ENCODE measurements around the gene CNTN1.

Gene CNTN1

DNA sequence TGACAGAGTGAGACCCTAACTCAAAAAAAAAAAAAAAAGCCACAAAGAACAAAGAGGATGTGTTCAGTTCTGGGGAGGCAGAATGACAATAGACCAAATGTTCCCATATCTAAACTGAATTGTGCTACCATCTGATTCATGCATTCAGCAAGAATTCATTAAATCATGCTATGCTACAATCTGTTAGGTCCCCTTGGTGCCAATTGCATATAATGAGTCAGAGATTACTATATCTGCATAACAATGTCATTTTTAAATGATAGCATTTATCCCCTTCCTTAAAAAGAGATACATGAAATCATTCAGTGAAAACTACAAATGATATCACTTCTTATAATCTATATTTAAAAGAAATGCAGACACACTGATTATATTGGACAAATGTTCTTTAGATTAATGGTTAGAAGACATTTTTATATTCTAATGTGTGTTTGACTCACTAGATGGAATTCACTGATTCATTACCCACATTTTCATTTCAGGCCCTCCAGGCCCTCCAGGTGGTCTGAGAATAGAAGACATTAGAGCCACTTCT is 288.3 kb downstream of the CNTN1 start:
- DNase-seq, result no peak

DNA sequence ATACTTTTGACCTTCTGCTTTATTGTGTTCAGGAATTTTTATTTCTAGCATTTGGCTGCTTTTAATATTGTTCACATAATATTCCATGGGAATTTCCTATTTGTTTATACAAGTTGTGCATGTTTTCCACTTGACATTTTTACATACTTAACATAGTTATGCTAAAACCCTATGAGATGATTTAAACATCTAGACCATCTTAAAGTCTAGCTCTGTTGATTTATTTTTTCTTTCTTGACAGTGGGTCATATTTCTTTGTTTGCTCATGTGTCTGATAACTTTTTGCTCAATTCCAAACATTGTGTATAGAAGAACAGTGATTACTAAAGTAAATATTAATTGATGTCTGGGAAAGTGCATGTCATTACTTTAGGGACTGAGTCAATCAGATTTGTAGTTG is 293.8 kb downstream of the CNTN1 start:
- DNase-seq, result no peak

DNA sequence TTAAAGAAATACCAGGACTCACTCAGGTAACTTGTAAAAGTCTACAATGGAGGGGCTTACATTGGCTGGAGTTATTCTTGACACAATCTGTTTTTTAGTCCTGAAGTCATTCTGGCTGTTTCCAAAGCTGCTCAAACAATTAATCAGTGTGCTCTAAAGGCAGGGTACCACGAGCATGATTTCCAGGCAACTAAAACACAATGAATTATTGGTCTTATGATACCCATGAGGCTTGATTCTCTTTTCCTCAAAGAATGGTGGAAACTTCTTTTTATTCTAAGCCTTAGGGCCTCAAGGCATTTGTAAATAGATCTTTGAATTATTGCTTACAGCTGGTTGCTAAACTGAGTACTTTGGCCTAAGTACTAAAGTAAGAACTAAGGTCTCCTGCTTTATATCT is 296.1 kb downstream of the CNTN1 start:
- no peak for DNase-seq

DNA sequence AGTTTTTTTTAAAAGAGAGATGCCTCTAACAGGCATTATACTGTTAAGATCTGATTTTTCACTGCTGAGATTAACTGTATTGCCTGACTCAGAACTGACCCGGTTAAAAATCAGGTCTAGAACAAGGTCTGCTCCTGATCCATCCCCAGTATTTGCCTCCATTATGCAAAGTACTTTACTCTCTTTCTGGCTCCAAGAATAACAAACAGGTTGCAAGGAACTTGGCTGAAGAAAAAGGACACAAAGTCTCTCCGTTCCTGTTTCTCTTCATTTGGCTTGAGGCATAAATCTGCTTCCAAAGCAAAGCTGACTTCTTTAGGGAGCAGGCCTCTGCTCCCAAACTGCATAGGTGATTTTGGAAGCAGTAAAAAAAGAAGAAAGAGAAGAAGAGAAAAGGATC is 296.6 kb downstream of the CNTN1 start:
- no peak for DNase-seq

DNA sequence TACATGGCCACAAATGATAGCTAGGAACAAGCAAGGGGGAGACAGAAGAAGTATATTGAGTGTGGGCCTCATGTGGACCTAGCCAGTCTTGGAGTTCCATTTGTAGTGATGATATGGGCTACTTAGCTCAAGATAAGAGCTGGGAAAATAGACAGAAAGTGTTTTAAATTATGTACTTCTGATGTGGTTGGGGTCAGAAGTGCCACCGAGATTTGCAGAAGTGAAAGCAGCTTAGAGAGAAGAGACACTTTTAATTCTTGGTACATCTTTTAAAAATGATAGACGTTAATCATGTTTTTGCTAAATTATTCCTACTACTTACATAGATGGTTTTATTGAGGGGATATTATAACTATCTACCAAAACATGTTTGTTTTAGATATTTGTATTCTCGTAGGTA is 297.5 kb downstream of the CNTN1 start:
- DNase-seq, result peak; percentile 17

DNA sequence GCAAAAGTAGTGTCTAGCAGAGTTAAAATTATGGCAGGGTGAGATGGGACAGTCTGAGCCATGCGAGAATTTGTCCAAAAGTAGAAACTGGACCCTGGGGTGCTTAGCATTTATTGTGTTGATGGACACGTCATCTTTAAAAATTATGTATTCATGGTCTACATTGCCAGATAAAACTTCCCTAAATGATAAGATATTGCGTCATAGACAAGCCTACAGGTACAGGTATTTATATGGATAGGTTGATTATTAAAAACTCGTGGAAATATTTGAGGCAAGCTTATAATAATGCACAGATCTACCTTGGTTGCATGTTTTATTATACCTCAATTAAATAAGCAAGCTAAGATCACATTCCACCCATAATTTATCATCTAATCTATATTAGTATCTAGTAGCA is 299.9 kb downstream of the CNTN1 start:
- DNase-seq, result no peak

DNA sequence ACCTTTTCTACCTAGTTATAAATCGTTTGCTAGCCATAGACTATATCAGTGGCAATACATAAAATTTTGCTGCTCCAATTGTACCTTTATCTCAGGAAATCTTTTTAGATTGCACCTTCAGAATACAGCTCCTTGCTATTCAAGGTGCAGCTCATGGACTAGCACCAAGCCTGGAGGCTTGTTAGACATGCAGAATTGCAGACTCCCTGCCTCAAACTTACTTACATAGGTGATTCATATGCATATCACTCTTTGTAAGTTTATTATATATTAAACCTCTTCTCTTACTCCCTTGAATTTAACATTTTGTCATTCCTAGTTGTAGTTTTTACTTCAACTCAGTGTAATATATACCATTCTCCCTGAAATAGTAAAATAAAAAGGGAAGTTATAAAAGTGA is 300.4 kb downstream of the CNTN1 start:
- DNase-seq, result no peak

DNA sequence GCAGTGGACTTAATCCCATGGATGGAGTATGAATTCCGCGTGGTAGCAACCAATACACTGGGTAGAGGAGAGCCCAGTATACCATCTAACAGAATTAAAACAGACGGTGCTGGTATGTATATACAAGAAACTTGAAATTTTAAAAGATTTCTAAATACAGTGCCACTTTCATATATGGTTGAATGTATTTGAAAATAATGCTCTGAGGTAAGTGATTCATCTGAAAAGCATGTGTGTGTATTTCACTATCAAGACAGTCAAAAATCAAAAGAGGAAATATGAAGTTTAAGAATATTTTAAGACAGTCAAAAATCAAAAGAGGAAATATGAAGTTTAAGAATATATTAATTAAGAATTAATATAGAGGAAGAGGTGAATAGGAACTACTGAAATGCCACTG is 300.9 kb downstream of the CNTN1 start:
- DNase-seq, result no peak

DNA sequence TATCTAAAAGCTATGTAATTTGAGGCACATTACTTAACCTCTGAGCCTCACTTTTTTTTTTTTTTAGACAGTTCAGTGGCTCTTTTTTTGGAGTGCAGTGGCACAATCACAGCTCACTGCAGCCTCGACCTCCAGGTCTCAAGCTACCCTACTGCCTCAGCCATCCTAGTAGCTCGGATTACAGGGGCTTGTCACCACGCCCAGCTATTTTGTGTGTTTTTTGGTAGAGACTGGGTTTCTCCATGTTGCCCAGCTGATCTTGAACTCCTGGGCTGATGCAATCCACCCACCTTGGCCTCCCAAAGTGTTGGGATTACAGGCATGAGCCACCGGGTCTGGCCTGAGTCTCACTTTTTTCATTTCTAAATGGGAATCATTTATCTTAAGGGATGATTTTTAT is 303.9 kb downstream of the CNTN1 start:
- no peak for DNase-seq

DNA sequence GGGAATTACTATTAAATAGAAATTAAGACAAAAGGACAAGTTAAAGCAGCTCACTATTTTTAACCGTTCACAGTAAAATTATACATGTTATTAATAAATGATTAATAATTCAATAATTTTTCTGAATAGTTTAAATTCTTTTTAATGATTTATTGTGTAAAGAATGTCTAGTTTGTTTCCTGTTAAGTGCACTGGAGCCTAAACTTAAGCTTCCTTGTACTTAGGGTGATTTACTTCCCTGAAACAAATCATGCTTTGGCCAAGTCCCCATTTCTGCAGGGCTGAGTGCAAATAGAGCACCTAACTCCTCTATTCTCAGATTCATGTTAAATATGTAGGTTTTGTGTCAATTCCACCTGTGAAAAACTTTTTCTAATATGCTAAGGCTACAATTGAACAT is 307.0 kb downstream of the CNTN1 start:
- DNase-seq, result no peak

DNA sequence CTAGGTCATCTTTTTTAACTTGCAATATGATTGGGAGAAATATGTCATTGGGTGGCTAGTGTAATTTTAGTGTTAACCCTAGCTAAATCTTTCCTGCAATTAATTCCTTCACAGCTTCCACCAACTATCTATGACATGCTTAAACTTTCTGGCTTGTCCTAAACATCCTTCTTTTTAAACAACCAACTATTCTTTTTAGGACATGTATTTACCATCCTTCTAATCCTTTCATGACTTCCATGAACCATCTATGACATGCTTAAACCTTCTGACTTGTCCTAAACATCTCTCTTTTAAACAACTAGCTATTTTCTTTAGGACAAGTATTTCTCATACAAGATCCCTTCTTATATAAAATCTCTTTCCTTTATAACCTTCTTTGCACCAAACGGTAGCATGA is 316.2 kb downstream of the CNTN1 start:
- no peak for DNase-seq

DNA sequence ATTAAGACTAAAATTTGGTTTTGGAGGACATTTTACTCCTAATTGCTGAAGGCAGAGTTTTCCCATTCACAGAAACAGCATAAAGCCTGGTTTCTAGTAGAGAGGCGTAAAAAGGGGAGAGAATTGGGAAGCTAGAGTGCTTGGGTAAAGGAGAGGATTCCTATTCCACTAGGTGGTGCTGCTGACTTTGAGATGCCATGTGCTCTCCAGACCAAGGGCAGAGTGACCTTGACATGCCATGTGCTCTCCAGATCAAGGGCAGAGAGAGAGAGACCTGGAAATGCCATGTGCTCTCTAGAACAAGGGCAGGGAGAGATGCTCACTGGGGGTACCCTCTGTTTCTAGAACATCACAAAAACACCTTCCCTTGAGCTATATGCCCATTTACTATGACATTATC is 319.7 kb downstream of the CNTN1 start:
- no peak for DNase-seq

DNA sequence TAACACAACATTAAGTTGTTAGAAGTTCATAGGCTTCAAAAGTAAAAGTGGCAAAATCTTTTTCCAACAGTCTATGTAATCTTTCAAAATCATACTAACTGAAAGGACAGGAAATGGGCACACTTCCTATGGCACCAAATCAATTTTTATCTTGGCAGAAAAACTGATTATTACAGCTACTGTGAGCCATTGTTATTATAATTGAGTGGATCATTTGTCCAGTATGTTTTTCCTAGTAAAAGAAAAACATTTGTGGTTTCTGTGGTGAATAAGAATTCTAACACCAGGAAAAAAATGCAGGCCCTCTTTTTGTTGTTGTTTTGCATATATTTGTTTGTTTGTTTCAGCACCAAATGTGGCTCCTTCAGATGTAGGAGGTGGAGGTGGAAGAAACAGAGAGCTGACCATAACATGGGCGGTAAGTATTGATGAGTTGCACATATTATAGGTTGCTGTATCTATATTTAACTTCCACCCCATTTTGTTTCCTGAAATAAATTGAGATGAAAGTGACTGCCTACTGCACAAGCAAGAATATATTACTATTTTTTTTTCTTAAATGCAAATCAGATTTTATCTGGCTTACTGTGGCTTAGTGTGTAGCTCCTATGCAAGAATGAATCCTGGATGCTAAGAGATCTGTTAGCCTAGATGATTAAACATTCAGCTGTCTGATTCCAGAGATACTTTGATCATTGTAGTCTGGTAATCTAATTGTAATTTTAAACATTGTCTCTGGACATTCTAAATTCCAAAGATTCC is 321.8 kb downstream of the CNTN1 start:
- DNase-seq, result no peak

DNA sequence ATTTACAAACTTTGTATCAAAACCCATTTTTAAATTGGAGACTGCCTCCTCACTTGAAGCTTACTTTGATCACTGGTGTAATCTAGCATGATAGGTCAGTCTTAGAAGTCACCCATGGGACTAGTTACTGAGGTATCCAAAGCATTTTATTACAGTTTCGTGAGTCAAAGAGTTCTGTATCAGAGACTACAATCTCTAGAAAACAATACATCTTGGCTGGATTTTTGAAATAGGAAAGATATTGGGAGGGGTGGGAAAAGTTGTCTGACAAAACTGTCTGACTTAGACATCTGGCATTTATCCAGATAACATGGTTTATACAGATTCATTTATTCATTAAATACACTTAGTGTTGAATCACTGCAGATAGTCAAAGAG is 322.4 kb downstream of the CNTN1 start:
- no peak for DNase-seq

DNA sequence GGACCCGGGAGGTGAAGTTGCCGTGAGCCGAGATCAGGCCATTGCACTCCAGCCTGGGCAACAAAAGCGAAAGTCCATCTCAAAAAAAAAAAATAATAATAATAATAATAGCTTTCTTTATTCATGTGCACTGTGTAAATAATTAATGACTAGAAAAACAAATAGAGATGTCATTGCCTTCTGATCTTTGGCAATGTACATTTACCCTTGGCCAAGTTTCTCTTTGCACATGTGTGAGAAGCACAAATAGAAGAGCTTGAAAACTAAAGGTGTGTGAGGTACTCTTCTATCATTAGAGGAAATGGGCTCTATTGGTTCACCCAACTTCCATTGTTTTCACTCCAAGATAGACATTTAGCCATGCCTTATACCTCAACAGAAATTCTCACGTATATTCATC is 325.8 kb downstream of the CNTN1 start:
- DNase-seq, result no peak

DNA sequence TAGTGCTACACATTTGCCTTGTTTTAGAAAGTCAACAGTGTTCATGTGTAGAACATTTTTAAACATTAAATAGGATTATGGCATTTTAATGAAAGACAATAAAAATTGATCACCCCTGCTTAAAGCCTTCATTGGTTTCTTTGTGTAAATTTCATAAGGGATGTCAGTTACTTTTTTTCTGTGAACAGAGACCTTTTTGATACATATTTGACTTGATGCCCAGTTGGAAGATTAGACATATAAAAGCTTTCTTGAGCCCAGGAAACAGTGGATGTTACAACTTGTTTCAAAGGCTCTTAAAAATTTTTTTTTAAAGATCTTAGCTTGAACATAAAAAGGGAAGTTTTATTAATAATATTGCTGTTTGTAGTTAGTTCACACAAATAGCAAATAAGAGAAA is 327.2 kb downstream of the CNTN1 start:
- DNase-seq, result no peak

DNA sequence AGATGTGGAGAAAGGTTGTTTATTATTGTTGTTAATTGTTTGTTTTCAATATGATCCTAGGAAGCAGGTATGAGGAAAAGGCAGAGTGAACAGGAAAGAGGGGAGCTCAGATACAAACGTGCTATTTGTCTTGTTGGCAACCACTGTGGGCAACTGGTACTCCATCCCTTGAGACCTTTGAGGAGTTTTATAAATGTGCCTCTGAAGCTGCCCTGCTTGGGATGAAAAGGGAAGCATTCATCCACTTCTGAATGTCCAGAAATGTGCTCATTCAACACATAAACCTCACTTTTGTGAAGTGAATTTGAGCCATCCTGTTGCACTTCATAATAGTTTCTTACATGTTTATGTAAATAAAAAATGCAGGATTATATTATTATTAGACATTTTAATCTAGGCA is 331.6 kb downstream of the CNTN1 start:
- DNase-seq, result no peak

DNA sequence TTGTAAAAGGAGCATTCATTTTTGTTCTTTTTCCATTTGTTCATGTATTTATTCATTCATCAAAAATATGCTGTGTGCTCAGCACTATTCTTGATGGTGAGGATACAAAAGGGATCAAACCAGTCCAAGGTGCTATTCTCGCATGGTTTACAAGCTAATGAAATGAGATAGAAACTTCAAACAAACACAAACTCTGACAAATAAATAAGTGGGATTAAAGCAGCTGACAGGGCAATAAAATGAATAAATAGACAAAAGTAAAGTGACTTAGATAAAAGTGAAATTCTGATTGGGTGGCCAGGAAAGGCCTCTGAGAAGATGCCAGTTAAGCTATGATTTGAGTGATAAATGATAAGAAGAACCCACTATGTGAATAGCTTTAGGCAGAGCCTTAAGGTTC is 333.9 kb downstream of the CNTN1 start:
- no peak for DNase-seq

DNA sequence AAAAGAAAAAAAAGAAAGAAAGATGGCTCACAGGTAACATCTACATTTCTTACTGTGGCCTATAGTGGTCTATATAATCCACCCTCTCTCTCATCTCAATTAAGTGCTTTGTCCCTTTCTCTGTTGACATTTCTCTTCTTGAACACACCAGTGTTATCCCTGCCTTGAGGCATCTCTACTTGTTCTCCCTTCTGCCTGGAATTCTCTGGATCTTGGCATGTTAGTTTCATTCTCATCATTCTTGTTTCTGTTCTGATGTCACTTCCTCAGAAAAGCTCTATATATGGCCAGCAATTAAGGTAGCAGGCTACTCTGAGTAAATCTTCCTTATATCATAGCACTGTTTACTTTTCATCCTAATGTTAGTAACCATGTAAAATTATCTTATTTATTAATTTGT is 340.1 kb downstream of the CNTN1 start:
- no peak for DNase-seq

DNA sequence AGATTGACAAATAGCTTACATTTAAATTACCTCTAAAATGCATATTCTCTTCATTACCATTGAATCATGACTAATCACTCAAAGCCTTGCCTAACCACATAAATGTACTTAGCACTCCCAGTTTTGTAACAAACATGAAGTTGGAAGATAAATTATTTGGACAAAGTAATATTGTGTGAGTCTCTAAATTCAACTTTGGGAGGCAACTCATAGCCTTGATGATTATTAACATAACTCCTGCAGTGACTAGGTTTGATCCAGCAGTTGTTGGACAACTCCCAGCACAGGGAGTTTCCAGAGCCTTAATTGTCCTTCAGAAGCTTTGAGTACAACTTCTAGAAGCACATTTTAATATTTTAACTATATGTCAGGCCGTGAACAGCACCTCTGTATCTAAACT is 342.4 kb downstream of the CNTN1 start:
- DNase-seq, result no peak

DNA sequence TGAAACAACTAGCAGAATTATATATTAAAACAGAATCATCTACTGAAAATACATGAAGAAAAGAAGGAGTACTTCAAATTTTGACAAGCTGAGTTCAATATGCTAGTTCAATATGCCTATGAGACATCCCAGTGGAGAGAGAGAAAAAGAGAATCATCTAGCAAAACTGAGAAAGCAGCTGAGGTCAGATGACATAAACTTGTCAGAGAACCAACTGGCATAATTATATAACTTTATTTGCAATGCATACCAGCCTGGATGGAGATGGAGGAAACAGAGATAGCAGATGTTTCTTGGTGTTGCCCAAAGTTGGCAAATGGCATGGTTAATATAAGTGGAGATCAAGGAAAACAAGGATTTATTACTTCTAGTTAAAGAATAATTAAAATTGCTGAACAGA is 347.2 kb downstream of the CNTN1 start:
- DNase-seq, result no peak

DNA sequence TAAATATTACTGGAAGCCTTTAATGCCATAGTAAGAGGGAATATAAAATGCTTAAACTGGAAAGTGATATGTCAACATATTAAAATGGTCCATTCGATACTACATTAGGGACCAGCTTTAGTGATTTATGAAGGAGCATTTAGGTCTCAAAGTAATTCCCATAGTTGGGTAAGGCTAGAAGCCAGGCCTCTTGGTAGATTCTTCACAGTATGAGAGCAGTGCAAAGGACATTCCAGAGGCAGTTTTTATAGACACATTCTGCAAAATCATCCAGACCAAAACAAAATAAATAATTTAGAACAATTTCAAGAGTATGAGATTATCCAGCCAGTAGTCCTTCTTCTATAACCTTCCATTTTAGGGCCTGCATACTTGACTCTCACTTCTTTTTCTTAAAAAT is 353.3 kb downstream of the CNTN1 start:
- no peak for DNase-seq

DNA sequence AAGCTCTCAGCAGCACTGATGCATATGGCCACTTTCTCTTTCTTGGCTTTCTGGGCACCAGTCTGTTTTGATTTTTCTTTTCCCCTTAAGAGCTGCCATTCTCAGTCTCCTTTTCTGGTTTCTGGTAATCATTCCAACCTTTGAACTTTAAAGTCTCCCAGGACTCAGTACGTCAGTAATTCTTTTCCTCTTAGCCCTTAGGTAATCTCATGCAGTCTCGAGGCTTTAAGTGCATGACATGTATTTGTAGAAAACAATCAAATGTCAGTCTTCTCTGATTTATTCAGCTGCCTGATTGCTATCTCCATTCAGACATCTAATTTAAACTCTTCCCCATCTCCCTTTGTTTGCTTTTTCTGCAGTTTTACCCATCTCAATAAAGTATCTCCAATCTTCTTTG is 356.8 kb downstream of the CNTN1 start:
- DNase-seq, result no peak

DNA sequence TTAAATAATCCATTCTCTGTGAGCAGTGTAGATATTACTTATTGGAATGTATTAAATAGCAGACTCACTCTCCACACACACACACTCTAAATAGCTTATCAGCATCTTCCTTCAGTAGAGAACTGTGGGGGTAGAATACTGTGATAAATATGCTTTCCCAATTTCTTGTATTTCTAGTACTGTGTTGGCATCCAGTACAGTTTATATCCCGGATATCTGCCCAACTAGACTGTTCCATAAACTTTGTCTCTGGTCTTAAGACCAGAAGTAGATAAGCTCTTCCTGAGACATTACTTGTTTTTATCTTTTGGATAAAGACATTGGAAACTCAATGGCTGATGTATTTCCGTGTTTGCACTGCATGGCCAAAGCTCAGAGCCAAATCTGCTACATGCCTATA is 359.7 kb downstream of the CNTN1 start:
- DNase-seq, result no peak

DNA sequence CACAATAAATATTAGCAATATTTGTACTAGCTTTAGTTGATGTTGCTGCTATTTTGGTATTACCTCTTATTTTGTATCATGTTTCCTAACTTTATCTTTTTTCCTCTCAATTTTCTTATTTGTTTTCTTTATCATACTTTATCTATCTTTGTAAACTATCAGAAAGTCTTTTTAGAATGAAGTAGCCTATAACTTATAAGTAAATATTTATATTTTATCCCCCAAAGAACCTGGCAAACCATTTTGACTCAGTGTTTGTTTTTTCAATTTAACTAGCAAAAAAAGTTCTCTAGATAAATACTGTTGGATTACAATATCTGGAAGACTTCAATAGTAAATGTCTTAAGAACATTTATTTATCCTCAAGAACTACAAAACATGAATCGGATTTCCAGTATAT is 360.2 kb downstream of the CNTN1 start:
- no peak for DNase-seq

DNA sequence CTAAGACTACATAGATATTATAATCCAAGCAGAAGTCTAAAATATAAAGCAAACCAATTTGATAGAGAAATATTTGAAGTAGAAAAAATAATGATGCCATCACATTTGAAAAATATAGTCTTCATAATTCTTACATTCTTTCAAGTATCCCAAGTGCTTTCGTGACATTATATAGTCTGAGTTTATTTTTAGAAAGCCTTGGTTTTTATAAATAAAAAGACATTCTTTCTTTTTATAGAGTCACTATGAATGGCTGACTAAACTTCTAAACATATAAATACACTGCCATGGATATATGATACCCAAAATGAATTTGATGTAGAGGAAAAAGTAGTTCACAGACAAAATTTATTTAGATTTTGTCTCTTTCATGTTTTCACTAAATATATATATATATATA is 360.8 kb downstream of the CNTN1 start:
- no peak for DNase-seq

Data from MV-4-11 (cell line).